Naive thymus-derived CD8-positive, alpha-beta T cell (primary cell): ENCODE data around the gene OR52M1. TPM values are rescaled to one million over a fixed set of nuclear protein-coding genes. Genes with fewer than 3 reads are reported as not detected.
A peak's percentile ranks its signal among the peaks of the same experiment; 100 is the strongest.
"Not testable (repeated sequence)": the region's sequence is repeated elsewhere in the genome, so short reads cannot be mapped to it uniquely, and the experiment has no call there.

Source experiments
- ATAC-seq, 2 donors: fragments of 150-1000 bp; cut with Tn5 transposase in 1 of 2; sonication (Bioruptor Pico), chemical (Tn5 transposase) in 1 of 2; 1 replicate in 1 of 2; 2 replicates in 1 of 2; pipeline ENCODE4 v1.10.0; 2021; ENCODE audit warnings: mild to moderate bottlenecking in 2 of 2, moderate library complexity in 2 of 2
- POLR2A ChIA-PET: fragments of 350-600 bp; sonication (Branson Sonifier 250); formaldehyde crosslinking; loops from one replicate; lab custom pipeline; 2021; ENCODE audit warnings: antibody characterized with exemption; lab: Charles Lee
- DNase-seq, 10 donors: peaks; one replicate each; pipeline versions ENCODE4 v3.0.0 to v3.0.0-alpha.2; 2020 to 2022
- H3K27ac Mint-ChIP-seq, 10 donors: one replicate each; pipeline ENCODE4 v1.8.0; 2020 to 2022; ENCODE audit warnings: mild to moderate bottlenecking in 10 of 10, mixed read lengths in 10 of 10, moderate library complexity in 4 of 10, inconsistent platforms in 1 of 10
- H3K27me3 Mint-ChIP-seq, 5 donors: one replicate each; pipeline ENCODE4 v1.8.0; 2021 to 2022; ENCODE audit warnings: mixed read lengths in 5 of 5
- H3K36me3 Mint-ChIP-seq, 3 donors: one replicate each; pipeline ENCODE4 v1.8.0; 2020 to 2022; ENCODE audit warnings: mixed read lengths in 3 of 3, mild to moderate bottlenecking in 2 of 3, inconsistent platforms in 1 of 3
- H3K4me1 Mint-ChIP-seq, 4 donors: one replicate each; pipeline ENCODE4 v1.8.0; 2021 to 2022; ENCODE audit warnings: mixed read lengths in 4 of 4
- H3K4me3 Mint-ChIP-seq, 10 donors: one replicate each; pipeline ENCODE4 v1.8.0; 2020 to 2022; ENCODE audit warnings: mild to moderate bottlenecking in 10 of 10, mixed read lengths in 10 of 10, moderate library complexity in 6 of 10, inconsistent platforms in 1 of 10
- H3K9me3 Mint-ChIP-seq, 9 donors: one replicate each; pipeline ENCODE4 v1.8.0; 2020 to 2022; ENCODE audit warnings: mixed read lengths in 9 of 9, mild to moderate bottlenecking in 3 of 9, inconsistent platforms in 1 of 9, moderate library complexity in 1 of 9
- polyA plus RNA-seq, 3 donors: library from polyadenylated mRNA; unstranded; fragments of 300-500 nt; fragmentation: Illumina TruSeq; gene quantifications; one replicate each; pipeline ENCODE4 v1.2.3, GENCODE V29; 2021
- total RNA-seq, 8 experiments: library from RNA in 2 of 8; stranded (reverse) in 2 of 8; gene quantifications; one replicate each; pipeline ENCODE4 v1.2.3 and lab custom pipeline; 2021 to 2026

The OR52M1 gene
- total RNA-seq (not detected), polyA plus RNA-seq (not detected), total RNA-seq (lab: John Stamatoyannopoulos, UW) (0 reads per million in 6 experiments)

- Mint-ChIP-seq H3K4me1 (no peaks in the 10 kb centered on the region), H3K9me3 (peaks cover 0 to 2% (median 0%) of the 10 kb centered on the region in 9 donors), H3K36me3 (no peaks in the 10 kb centered on the region), H3K27ac (no peak within 1 kb of the TSS), H3K27me3 (peaks cover 0 to 10% (median 6%) of the 10 kb centered on the region in 5 donors), H3K4me3 (no peak within 1 kb of the TSS)
- ATAC-seq (no peak), DNase-seq (no peak)
- POLR2A ChIA-PET: no interaction called here
Observed at GRCh38 chr11:4544891-4545290, at the start of gene OR52M1. Gene OR52M1, plus strand, starts transcription at chr11:4545191. Its CDS starts 0 bp downstream, at chr11:4545191.

- no peaks in the 10 kb centered on the region for H3K4me1 Mint-ChIP-seq
- POLR2A ChIA-PET: no interaction called here
- no peak overlapping the region for H3K4me3 Mint-ChIP-seq
Observed at GRCh38 chr11:4495487-4495886, 49.5 kb upstream of the OR52M1 start.

GRCh38 chr11:4495986-4496385, 49.0 kb upstream of the OR52M1 start:
- ATAC-seq: no peak
- Mint-ChIP-seq H3K36me3 (peaks cover 0 to 2% (median 0%) of the 10 kb centered on the region in 3 donors), H3K4me3 (no peak overlapping the region), H3K9me3 (peaks cover 0 to 6% (median 2%) of the 10 kb centered on the region in 9 donors), H3K27me3 (peaks cover 3 to 45% (median 8%) of the 10 kb centered on the region in 5 donors), H3K4me1 (no peaks in the 10 kb centered on the region), H3K27ac (no peak overlapping the region)
- POLR2A ChIA-PET: no interaction called here
- no peak for DNase-seq

More at GRCh38 chr11:4495487-4495886, 49.5 kb upstream of the OR52M1 start:
- DNase-seq (no peak), ATAC-seq (no peak)
- peaks cover 0 to 6% (median 2%) of the 10 kb centered on the region in 9 donors for H3K9me3 Mint-ChIP-seq
- H3K36me3 Mint-ChIP-seq: peaks cover 0 to 2% (median 0%) of the 10 kb centered on the region in 3 donors
- H3K27me3 Mint-ChIP-seq: peaks cover 3 to 45% (median 8%) of the 10 kb centered on the region in 5 donors
- no peak overlapping the region for H3K27ac Mint-ChIP-seq

- H3K27ac Mint-ChIP-seq: no peak overlapping the region
- ATAC-seq: no peak
Observed at GRCh38 chr11:4496557-4497248, 48.3 kb upstream of the OR52M1 start.

GRCh38 chr11:4508886-4509285, 36.1 kb upstream of the OR52M1 start:
- peaks cover 0 to 7% (median 0%) of the 10 kb centered on the region in 9 donors for H3K9me3 Mint-ChIP-seq
- H3K27me3 Mint-ChIP-seq: peaks cover 3 to 18% (median 15%) of the 10 kb centered on the region in 5 donors
- POLR2A ChIA-PET: no interaction called here
- H3K27ac Mint-ChIP-seq: no peak overlapping the region
- no peak overlapping the region for H3K4me3 Mint-ChIP-seq
- ATAC-seq (no peak), DNase-seq (no peak)
- peaks cover 0 to 5% (median under 1%) of the 10 kb centered on the region in 4 donors for H3K4me1 Mint-ChIP-seq
- no peaks in the 10 kb centered on the region for H3K36me3 Mint-ChIP-seq

More at GRCh38 chr11:4496557-4497248, 48.3 kb upstream of the OR52M1 start:
- Mint-ChIP-seq H3K4me1 (no peaks in the 10 kb centered on the region), H3K27me3 (peaks cover 2 to 38% (median 8%) of the 10 kb centered on the region in 5 donors), H3K36me3 (peaks cover 0 to 1% (median 0%) of the 10 kb centered on the region in 3 donors), H3K9me3 (peaks cover 0 to 1% (median 0%) of the 10 kb centered on the region in 9 donors), H3K4me3 (no peak overlapping the region)
- POLR2A ChIA-PET: no interaction called here
- no peak for DNase-seq

GRCh38 chr11:4511282-4512245, 33.4 kb upstream of the OR52M1 start:
- Mint-ChIP-seq H3K4me1 (peaks cover 0 to 5% (median under 1%) of the 10 kb centered on the region in 4 donors), H3K27ac (no peak overlapping the region), H3K27me3 (peaks cover 4 to 20% (median 12%) of the 10 kb centered on the region in 5 donors)

GRCh38 chr11:4514196-4514595, 30.8 kb upstream of the OR52M1 start:
- DNase-seq: no peak
- Mint-ChIP-seq H3K36me3 (no peaks in the 10 kb centered on the region), H3K27me3 (peaks cover 2 to 9% (median 4%) of the 10 kb centered on the region in 5 donors), H3K9me3 (no peaks in the 10 kb centered on the region), H3K4me1 (peaks cover 0 to 5% (median under 1%) of the 10 kb centered on the region in 4 donors), H3K4me3 (no peak overlapping the region), H3K27ac (no peak overlapping the region)
- POLR2A ChIA-PET: no interaction called here
- no peak for ATAC-seq

More at GRCh38 chr11:4511282-4512245, 33.4 kb upstream of the OR52M1 start:
- no peak overlapping the region for H3K4me3 Mint-ChIP-seq
- DNase-seq: no peak
- POLR2A ChIA-PET: no interaction called here
- ATAC-seq: no peak
- H3K9me3 Mint-ChIP-seq: peaks cover 0 to 6% (median 0%) of the 10 kb centered on the region in 9 donors
- no peaks in the 10 kb centered on the region for H3K36me3 Mint-ChIP-seq

- peak in 3 of 10 donors; percentile 4 to 26 (median 18) for DNase-seq
- peak overlapping the region in 3 of 10 donors; percentile 10 to 66 (median 40) for H3K27ac Mint-ChIP-seq
- peak in 1 of 2 donors; percentile 59 for ATAC-seq
- no peaks in the 10 kb centered on the region for H3K36me3 Mint-ChIP-seq
- peaks cover 3 to 12% (median 6%) of the 10 kb centered on the region in 4 donors for H3K4me1 Mint-ChIP-seq
- H3K4me3 Mint-ChIP-seq: peak overlapping the region in 1 of 10 donors; percentile 12
- H3K27me3 Mint-ChIP-seq: peaks cover 0 to 9% (median 4%) of the 10 kb centered on the region in 5 donors
- POLR2A ChIA-PET: no interaction called here
- no peaks in the 10 kb centered on the region for H3K9me3 Mint-ChIP-seq
Observed at GRCh38 chr11:4522339-4522738, 22.7 kb upstream of the OR52M1 start.

- Mint-ChIP-seq H3K4me3 (peak overlapping the region in 1 of 10 donors; percentile 12), H3K9me3 (no peaks in the 10 kb centered on the region), H3K36me3 (no peaks in the 10 kb centered on the region), H3K27me3 (peaks cover 0 to 8% (median 4%) of the 10 kb centered on the region in 5 donors), H3K27ac (peak overlapping the region in 2 of 10 donors; percentile 10 to 66), H3K4me1 (peaks cover 3 to 12% (median 6%) of the 10 kb centered on the region in 4 donors)
- POLR2A ChIA-PET: no interaction called here
- DNase-seq (no peak), ATAC-seq (peak in 1 of 2 donors; percentile 10)
Observed at GRCh38 chr11:4522752-4523151, 22.2 kb upstream of the OR52M1 start.

- peaks cover 3 to 12% (median 6%) of the 10 kb centered on the region in 4 donors for H3K4me1 Mint-ChIP-seq
- POLR2A ChIA-PET: no interaction called here
- ATAC-seq: no peak
- no peak overlapping the region for H3K4me3 Mint-ChIP-seq
- no peak for DNase-seq
- no peak overlapping the region for H3K27ac Mint-ChIP-seq
- no peaks in the 10 kb centered on the region for H3K9me3 Mint-ChIP-seq
- H3K36me3 Mint-ChIP-seq: no peaks in the 10 kb centered on the region
- peaks cover 0 to 6% (median 3%) of the 10 kb centered on the region in 5 donors for H3K27me3 Mint-ChIP-seq
Observed at GRCh38 chr11:4523666-4524065, 21.3 kb upstream of the OR52M1 start.

GRCh38 chr11:4527926-4528325, 17.1 kb upstream of the OR52M1 start:
- H3K27ac Mint-ChIP-seq: no peak overlapping the region
- peaks cover 3 to 20% (median 7%) of the 10 kb centered on the region in 5 donors for H3K27me3 Mint-ChIP-seq
- DNase-seq (no peak), ATAC-seq (no peak)
- H3K4me3 Mint-ChIP-seq: no peak overlapping the region
- no peaks in the 10 kb centered on the region for H3K4me1 Mint-ChIP-seq
- H3K36me3 Mint-ChIP-seq: no peaks in the 10 kb centered on the region
- H3K9me3 Mint-ChIP-seq: peaks cover 0 to 3% (median 0%) of the 10 kb centered on the region in 9 donors
- POLR2A ChIA-PET: no interaction called here

GRCh38 chr11:4531686-4532085, 13.3 kb upstream of the OR52M1 start:
- POLR2A ChIA-PET, H3K4me3 Mint-ChIP-seq, H3K36me3 Mint-ChIP-seq, ATAC-seq, H3K4me1 Mint-ChIP-seq, DNase-seq, H3K9me3 Mint-ChIP-seq, H3K27ac Mint-ChIP-seq: not testable (repeated sequence)
- peaks cover 1 to 20% (median 7%) of the 10 kb centered on the region in 5 donors for H3K27me3 Mint-ChIP-seq
